HepG2 (cell line): Measurements from ENCODE around the gene AGTRAP. TPM values are rescaled to one million over a fixed set of nuclear protein-coding genes. Genes with fewer than 3 reads are reported as not detected.

ENCODE experiments used
- ATAC-seq: fragments of 200-7000 bp; cut with Tn5 transposase; 3 replicates; pipeline ENCODE4 v1.9.1; 2020; ENCODE audit warnings: mild to moderate bottlenecking, moderate library complexity
- BruUV-seq: library from RNA; stranded (reverse); fragments of 400-500 nt; replicated peaks from 2 replicates; lab custom pipeline; 2021; lab: Mats Ljungman, UMichigan
- CTCF ChIA-PET: fragments of 300-600 bp; formaldehyde crosslinking; extraction: SDS; loops from one replicate; lab custom pipeline; 2021; ENCODE audit warnings: low total read pairs, inconsistent platforms, low intra/inter-chr PET ratio; lab: Yijun Ruan, JAX
- POLR2A ChIA-PET: fragments of 350-600 bp; sonication (Branson Sonifier 250); formaldehyde crosslinking; loops from one replicate; lab custom pipeline; 2020; ENCODE audit warnings: antibody characterized with exemption, inconsistent platforms; lab: Yijun Ruan, JAX
- DNase-seq: peaks from one replicate; pipeline ENCODE4 v3.0.0-alpha.2; 2015; ENCODE audit warnings: low spot score
- FAIRE-seq: peaks from 3 replicates; lab custom pipeline; 2011; peaks lifted over from hg19 to GRCh38; lab: Jason Lieb, UNC
- H2AFZ ChIP-seq: one replicate; pipeline ENCODE4 v1.6.1; 2011; ENCODE audit warnings: low read length, inconsistent platforms
- H3K27ac ChIP-seq: fragments of 300-600 bp; 3 replicates; pipeline ENCODE4 v1.8.0; 2011; ENCODE audit warnings: mixed run types, mild to moderate bottlenecking, mixed read lengths, low read length, inconsistent platforms; ENCODE audit not compliant: insufficient read depth; ENCODE audit errors: extremely low read length
- H3K27me3 ChIP-seq, 2 experiments: fragments of 200-600 bp in 1 of 2; 2 replicates in 1 of 2; 3 replicates in 1 of 2; pipeline versions ENCODE4 v1.6.0 to v1.8.0; 2011; ENCODE audit warnings: low read length in 2 of 2, mild to moderate bottlenecking in 2 of 2, moderate library complexity in 2 of 2, inconsistent platforms in 1 of 2; ENCODE audit not compliant: insufficient read depth in 2 of 2, control insufficient read depth in 1 of 2
- H3K36me3 ChIP-seq, 2 experiments: fragments of 200-600 bp in 1 of 2; replicated peaks in 1 of 2; 2 replicates in 1 of 2; 3 replicates in 1 of 2; pipeline versions ENCODE4 v1.5.1 to v1.8.0; 2011; ENCODE audit warnings: low read length in 2 of 2, inconsistent platforms in 1 of 2; ENCODE audit not compliant: insufficient read depth in 2 of 2, control insufficient read depth in 1 of 2
- H3K4me1 ChIP-seq: 2 replicates; pipeline ENCODE4 v1.5.1; 2012; ENCODE audit warnings: low read length, inconsistent platforms; ENCODE audit not compliant: insufficient read depth
- H3K4me2 ChIP-seq: 2 replicates; pipeline ENCODE4 v1.6.0; 2011; ENCODE audit warnings: low read depth, low read length, inconsistent platforms
- H3K4me3 ChIP-seq, 3 experiments: fragments of 200-600 bp in 1 of 3; sonication (generic), shearing (Covaris generic) in 1 of 3; replicated peaks in 1 of 3; 2 replicates each; pipeline ENCODE4 v1.5.1; 2011 to 2016; ENCODE audit warnings: low read length in 3 of 3, inconsistent platforms in 2 of 3, low read depth in 2 of 3, mild to moderate bottlenecking in 2 of 3, control low read depth in 1 of 3, mixed read lengths in 1 of 3; ENCODE audit not compliant: insufficient read depth in 1 of 3
- H3K79me2 ChIP-seq: one replicate; pipeline ENCODE4 v1.6.1; 2011; ENCODE audit warnings: low read length, inconsistent platforms; ENCODE audit not compliant: insufficient read depth
- H3K9ac ChIP-seq: 2 replicates; pipeline ENCODE4 v1.6.0; 2011; ENCODE audit warnings: mild to moderate bottlenecking, low read depth, low read length, inconsistent platforms; ENCODE audit not compliant: insufficient read depth
- H3K9me3 ChIP-seq: 2 replicates; pipeline ENCODE4 v1.5.1; 2012; ENCODE audit warnings: mild to moderate bottlenecking, low read length
- H4K20me1 ChIP-seq: 2 replicates; pipeline ENCODE4 v1.6.0; 2011; ENCODE audit warnings: inconsistent platforms, mild to moderate bottlenecking, low read length, moderate library complexity; ENCODE audit not compliant: insufficient read depth
- CCDC6 ChIP-seq: sonication (generic); formaldehyde crosslinking; IDR thresholded peaks from 2 replicates; pipeline ENCODE4 v1.8.1; 2022; ENCODE audit warnings: mild to moderate bottlenecking, missing genetic modification reagents, moderate library complexity
- ELF1 ChIP-seq: sonication (generic); formaldehyde crosslinking; IDR thresholded peaks from 2 replicates; pipeline ENCODE4 v1.4.0; 2020; ENCODE audit warnings: missing genetic modification reagents
- ELF4 ChIP-seq: sonication (generic); formaldehyde crosslinking; IDR thresholded peaks from 2 replicates; pipeline ENCODE4 v1.5.0; 2020; ENCODE audit warnings: missing genetic modification reagents, mild to moderate bottlenecking, moderate library complexity, borderline replicate concordance
- GATAD1 ChIP-seq: IDR thresholded peaks from 2 replicates; pipeline ENCODE4 v1.6.1; 2016; ENCODE audit warnings: missing genetic modification reagents, missing compliant biosample characterization
- GATAD2A ChIP-seq: IDR thresholded peaks from 2 replicates; pipeline ENCODE4 v1.6.1; 2016
- KLF6 ChIP-seq: IDR thresholded peaks from 2 replicates; pipeline ENCODE4 v1.8.0; 2016; ENCODE audit warnings: missing biosample characterization, missing genetic modification reagents
- MLLT10 ChIP-seq: sonication (generic); formaldehyde crosslinking; IDR thresholded peaks from 2 replicates; pipeline ENCODE4 v1.4.0; 2020; ENCODE audit warnings: missing genetic modification reagents
- NR3C1 ChIP-seq: sonication (generic); formaldehyde crosslinking; IDR thresholded peaks from 2 replicates; pipeline ENCODE4 v1.4.0; 2020; ENCODE audit warnings: missing genetic modification reagents
- PLRG1 ChIP-seq: fragments of 450-650 bp; conservative IDR thresholded peaks from 2 replicates; pipeline ENCODE4 v1.6.1; 2016
- REL ChIP-seq: sonication (generic); formaldehyde crosslinking; conservative IDR thresholded peaks from 2 replicates; pipeline ENCODE4 v1.8.0; 2022; ENCODE audit warnings: mild to moderate bottlenecking, missing genetic modification reagents, moderate library complexity
- SIX4 ChIP-seq: sonication (generic); formaldehyde crosslinking; IDR thresholded peaks from 2 replicates; pipeline ENCODE4 v1.4.0; 2020; ENCODE audit warnings: missing genetic modification reagents
- ZBTB7B ChIP-seq: sonication (generic); formaldehyde crosslinking; IDR thresholded peaks from 2 replicates; pipeline ENCODE4 v1.4.0; 2020; ENCODE audit warnings: missing genetic modification reagents
- ZMAT3 ChIP-seq: sonication (generic); formaldehyde crosslinking; conservative IDR thresholded peaks from 2 replicates; pipeline ENCODE4 v1.7.0; 2021; ENCODE audit warnings: missing genetic modification reagents
- ZNF24 ChIP-seq: fragments of 450-650 bp; IDR thresholded peaks from 2 replicates; pipeline ENCODE4 v1.6.1; 2017; ENCODE audit warnings: antibody characterized with exemption, mild to moderate bottlenecking
- ZNF44 ChIP-seq: sonication (generic); formaldehyde crosslinking; IDR thresholded peaks from 2 replicates; pipeline ENCODE4 v1.5.1; 2020; ENCODE audit warnings: mild to moderate bottlenecking, missing genetic modification reagents
- ZNF746 ChIP-seq: sonication (generic); formaldehyde crosslinking; IDR thresholded peaks from 2 replicates; pipeline ENCODE4 v1.8.0; 2022; ENCODE audit warnings: mild to moderate bottlenecking, missing genetic modification reagents
- WGBS: methylation state at CpG from one replicate; pipeline ENCODE4 v1.1.6; 2017; ENCODE audit warnings: low lambda C conversion rate; 5-methylcytosine and 5-hydroxymethylcytosine counted together
- in situ Hi-C: cut with HindIII; loops from 2 replicates; pipeline ENCODE4 v1.10.0; 2017; ENCODE audit warnings: low pct_unique_long_range_greater_than_20kb; ENCODE audit not compliant: extremely low pct_ligation_motif_present
- intact Hi-C: fragments of 100-400 bp; cut with micrococcal nuclease; formaldehyde crosslinking; loops from one replicate; pipeline ENCODE4 v1.10.0; 2022; ENCODE audit not compliant: unreplicated experiment
- polyA plus RNA-seq, 8 experiments: library from polyadenylated mRNA; depleted of rRNA in 3 of 8; stranded (reverse) in 7 of 8; unstranded in 1 of 8; fragments of >200 nt; fragmentation: Illumina TruSeq in 4 of 8; extraction: Trizol in 4 of 8; gene quantifications; 2 replicates each; pipeline versions ENCODE4 v1.2.1 to v1.2.3, GENCODE V29; 2011 to 2016; ENCODE audit warnings: low read depth in 4 of 8, missing spikeins in 1 of 8, mixed read lengths in 1 of 8; ENCODE audit not compliant: insufficient read depth in 1 of 8
- total RNA-seq, 5 experiments: library from RNA; depleted of rRNA; stranded (reverse); fragments of >200 nt; fragmentation: Illumina TruSeq; extraction: Trizol; gene quantifications; 2 replicates each; pipeline ENCODE4 v1.2.3, GENCODE V29; 2016; ENCODE audit warnings: low read depth in 1 of 5
- TF ChIP-seq, protein P1 (sequence below): sonication (generic); formaldehyde crosslinking; IDR thresholded peaks from 2 replicates; pipeline ENCODE4 v1.5.1; 2020; ENCODE audit warnings: mild to moderate bottlenecking, missing genetic modification reagents
- TF ChIP-seq, protein P2 (sequence below): IDR thresholded peaks from 2 replicates; pipeline ENCODE4 v1.6.1; 2016; ENCODE audit warnings: missing compliant biosample characterization, missing genetic modification reagents, borderline replicate concordance
- TF ChIP-seq, protein P3 (sequence below): sonication (generic); formaldehyde crosslinking; IDR thresholded peaks from 2 replicates; pipeline ENCODE4 v1.8.0; 2023; ENCODE audit warnings: mild to moderate bottlenecking, missing genetic modification reagents
- TF ChIP-seq, protein P4 (sequence below): sonication (generic); formaldehyde crosslinking; IDR thresholded peaks from 2 replicates; pipeline ENCODE4 v1.4.0; 2020; ENCODE audit warnings: missing genetic modification reagents, mild to moderate bottlenecking, borderline replicate concordance

AGTRAP gene
- total and polyA plus RNA-seq, 2 of the 13 experiments (the other 11 are each of a cell fraction or from before 2014, with no cell fraction given): 28.3 to 32.0 TPM

DNA sequence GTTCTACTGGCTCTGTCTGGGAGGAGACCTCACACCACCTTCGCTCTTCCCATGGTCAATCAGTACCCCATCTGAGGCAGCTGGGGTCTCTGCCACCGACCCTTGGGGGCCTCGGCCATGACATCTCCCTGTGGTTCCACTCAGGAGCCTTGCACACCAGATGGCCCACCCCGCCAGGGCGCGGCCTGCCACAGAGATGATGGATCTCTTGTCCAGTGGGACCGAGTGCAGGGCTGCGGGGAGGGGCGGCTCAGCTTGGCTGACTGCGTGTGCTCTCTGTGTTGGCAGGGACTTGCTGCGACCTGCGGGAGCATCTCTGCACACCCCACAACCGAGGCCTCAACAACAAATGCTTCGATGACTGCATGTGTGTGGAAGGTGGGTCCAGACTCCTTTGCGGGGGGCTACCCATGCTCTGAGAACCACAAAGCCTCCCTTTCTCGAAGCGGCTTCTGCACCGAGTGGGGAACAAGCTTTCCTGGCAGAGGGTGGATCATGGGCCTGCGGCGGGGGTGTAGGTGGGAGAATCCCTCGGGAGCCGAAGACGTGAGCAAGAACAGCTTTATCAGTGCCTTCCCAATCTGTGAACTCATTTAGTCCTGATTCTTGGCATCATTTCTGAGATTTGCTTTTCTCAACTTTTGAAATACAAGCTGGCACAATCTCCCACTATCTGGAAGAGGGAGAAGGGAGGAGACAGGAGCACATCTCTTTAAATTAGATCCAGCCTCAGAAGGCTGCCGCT lies 20.9 kb upstream of the AGTRAP start:
- Histone ChIP-seq H2AFZ (no peak overlapping the region), H3K4me3 (no peak overlapping the region), H3K4me2 (no peak overlapping the region), H3K36me3 (no peaks in the 10 kb centered on the region), H3K9ac (no peak overlapping the region), H3K27me3 (peaks cover 2 to 45% of the 10 kb centered on the region in 2 experiments; a peak in 4 of 5 replicates), H3K79me2 (no peaks in the 10 kb centered on the region), H4K20me1 (no peaks in the 10 kb centered on the region), H3K9me3 (no peaks in the 10 kb centered on the region), H3K27ac (no peak overlapping the region), H3K4me1 (peaks cover 10% of the 10 kb centered on the region)
- BruUV-seq: no TSS peak
- 34% methylated on average over 19 of the region's 24 CpGs for WGBS
- no peak for ATAC-seq
- intact Hi-C loops: loop anchor here (5.0 kb wide), 1 partner anchor 63 kb away; the partner anchor contains the start of genes FBXO2 and FBXO44
- no peak for DNase-seq
- in situ Hi-C loops: loop anchor here (5.0 to 10.0 kb wide), 2 partner anchors 53 to 240 kb away; partner anchors contain the start of genes DISP3 and FBXO6
- no peak for FAIRE-seq
- CTCF ChIA-PET: no interaction called here
- POLR2A ChIA-PET: no interaction called here
- TF ChIP-seq ZNF746 (CRISPR knock-in tag) (no peak), ZMAT3 (no peak), MLLT10 (no peak), ZNF44 (no peak), SIX4 (CRISPR knock-in tag) (no peak), REL (CRISPR knock-in tag) (no peak), GATAD1 (CRISPR knock-in tag) (no peak), ELF1 (CRISPR knock-in tag) (no peak), KLF6 (no peak), PLRG1 (no peak), NR3C1 (CRISPR knock-in tag) (no peak), ZBTB7B (CRISPR knock-in tag) (no peak), GATAD2A (no peak), ELF4 (CRISPR knock-in tag) (no peak), CCDC6 (CRISPR knock-in tag) (no peak), ZNF24 (no peak)
- TF ChIP-seq, protein P1, sequence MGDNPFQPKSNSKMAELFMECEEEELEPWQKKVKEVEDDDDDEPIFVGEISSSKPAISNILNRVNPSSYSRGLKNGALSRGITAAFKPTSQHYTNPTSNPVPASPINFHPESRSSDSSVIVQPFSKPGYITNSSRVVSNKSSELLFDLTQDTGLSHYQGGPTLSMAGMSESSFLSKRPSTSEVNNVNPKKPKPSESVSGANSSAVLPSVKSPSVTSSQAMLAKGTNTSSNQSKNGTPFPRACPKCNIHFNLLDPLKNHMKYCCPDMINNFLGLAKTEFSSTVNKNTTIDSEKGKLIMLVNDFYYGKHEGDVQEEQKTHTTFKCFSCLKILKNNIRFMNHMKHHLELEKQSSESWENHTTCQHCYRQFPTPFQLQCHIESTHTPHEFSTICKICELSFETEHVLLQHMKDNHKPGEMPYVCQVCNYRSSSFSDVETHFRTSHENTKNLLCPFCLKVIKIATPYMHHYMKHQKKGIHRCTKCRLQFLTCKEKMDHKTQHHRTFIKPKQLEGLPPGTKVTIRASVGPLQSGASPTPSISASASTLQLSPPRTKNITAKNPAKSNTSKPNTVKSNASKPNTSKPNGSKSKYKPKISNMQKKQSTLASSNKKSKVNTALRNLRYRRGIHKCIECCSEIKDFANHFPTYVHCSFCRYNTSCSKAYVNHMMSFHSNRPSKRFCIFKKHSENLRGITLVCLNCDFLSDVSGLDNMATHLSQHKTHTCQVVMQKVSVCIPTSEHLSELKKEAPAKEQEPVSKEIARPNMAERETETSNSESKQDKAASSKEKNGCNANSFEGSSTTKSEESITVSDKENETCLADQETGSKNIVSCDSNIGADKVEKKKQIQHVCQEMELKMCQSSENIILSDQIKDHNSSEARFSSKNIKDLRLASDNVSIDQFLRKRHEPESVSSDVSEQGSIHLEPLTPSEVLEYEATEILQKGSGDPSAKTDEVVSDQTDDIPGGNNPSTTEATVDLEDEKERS (CRISPR knock-in tag): no peak
- TF ChIP-seq, protein P2, sequence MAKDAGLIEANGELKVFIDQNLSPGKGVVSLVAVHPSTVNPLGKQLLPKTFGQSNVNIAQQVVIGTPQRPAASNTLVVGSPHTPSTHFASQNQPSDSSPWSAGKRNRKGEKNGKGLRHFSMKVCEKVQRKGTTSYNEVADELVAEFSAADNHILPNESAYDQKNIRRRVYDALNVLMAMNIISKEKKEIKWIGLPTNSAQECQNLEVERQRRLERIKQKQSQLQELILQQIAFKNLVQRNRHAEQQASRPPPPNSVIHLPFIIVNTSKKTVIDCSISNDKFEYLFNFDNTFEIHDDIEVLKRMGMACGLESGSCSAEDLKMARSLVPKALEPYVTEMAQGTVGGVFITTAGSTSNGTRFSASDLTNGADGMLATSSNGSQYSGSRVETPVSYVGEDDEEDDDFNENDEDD (CRISPR knock-in tag): no peak
- TF ChIP-seq, protein P3, sequence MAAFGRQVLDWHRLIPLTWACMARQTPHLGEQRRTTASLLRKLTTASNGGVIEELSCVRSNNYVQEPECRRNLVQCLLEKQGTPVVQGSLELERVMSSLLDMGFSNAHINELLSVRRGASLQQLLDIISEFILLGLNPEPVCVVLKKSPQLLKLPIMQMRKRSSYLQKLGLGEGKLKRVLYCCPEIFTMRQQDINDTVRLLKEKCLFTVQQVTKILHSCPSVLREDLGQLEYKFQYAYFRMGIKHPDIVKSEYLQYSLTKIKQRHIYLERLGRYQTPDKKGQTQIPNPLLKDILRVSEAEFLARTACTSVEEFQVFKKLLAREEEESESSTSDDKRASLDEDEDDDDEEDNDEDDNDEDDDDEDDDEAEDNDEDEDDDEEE (CRISPR knock-in tag): no peak
- TF ChIP-seq, protein P4, sequence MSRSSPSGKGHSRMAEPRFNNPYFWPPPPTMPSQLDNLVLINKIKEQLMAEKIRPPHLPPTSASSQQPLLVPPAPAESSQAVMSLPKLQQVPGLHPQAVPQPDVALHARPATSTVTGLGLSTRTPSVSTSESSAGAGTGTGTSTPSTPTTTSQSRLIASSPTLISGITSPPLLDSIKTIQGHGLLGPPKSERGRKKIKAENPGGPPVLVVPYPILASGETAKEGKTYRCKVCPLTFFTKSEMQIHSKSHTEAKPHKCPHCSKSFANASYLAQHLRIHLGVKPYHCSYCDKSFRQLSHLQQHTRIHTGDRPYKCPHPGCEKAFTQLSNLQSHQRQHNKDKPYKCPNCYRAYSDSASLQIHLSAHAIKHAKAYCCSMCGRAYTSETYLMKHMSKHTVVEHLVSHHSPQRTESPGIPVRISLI (CRISPR knock-in tag): no peak
